HG02870 (cell line): ENCODE data around the gene BMP15.

ENCODE experiments used
- ATAC-seq: cut with Tn5 transposase; IDR thresholded peaks from one replicate; pipeline ENCODE4 v1.9.1; 2021; ENCODE audit warnings: mild to moderate bottlenecking, moderate library complexity; ENCODE audit not compliant: unreplicated experiment

BMP15 gene

DNA sequence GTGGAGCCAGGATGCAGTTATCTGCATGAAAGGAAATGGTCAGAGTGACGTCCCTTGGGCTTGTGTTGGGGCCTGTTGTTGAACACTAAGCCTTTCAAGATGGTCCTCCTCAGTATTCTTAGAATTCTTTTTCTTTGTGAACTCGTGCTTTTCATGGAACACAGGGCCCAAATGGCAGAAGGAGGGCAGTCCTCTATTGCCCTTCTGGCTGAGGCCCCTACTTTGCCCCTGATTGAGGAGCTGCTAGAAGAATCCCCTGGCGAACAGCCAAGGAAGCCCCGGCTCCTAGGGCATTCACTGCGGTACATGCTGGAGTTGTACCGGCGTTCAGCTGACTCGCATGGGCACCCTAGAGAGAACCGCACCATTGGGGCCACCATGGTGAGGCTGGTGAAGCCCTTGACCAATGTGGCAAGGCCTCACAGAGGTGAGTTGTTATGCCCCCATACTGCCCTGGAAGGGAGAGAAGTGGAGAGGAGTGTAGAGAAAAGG, at the start of gene BMP15:
Gene BMP15, plus strand, starts transcription at position 51 of the 492 bp plus-strand sequence. Its CDS starts 49 bp downstream, at position 100.
- ATAC-seq = no peak

- no peak for ATAC-seq
Measured at GRCh38 chrX:50863471-50863870, 47.1 kb upstream of the BMP15 start.

DNA sequence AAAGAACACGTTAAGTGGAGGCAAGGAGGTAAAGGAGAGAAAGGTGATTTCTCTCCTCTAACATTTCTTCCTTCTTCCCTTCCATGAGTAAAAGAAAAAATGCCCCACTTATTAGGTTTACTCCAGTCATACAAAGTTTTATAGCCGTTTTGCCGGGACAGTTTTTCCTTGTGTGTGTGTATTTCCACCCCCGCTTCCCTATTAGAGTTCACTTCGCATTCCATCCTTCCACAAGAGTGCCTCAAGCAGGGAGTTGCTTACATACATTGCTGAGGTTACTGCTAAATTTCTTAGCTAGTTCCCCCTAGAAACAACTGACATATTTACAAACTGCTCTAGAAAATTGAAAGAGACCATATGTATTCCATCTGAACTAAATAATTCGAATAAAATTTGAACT, 45.2 kb upstream of the BMP15 start:
- no peak for ATAC-seq

DNA sequence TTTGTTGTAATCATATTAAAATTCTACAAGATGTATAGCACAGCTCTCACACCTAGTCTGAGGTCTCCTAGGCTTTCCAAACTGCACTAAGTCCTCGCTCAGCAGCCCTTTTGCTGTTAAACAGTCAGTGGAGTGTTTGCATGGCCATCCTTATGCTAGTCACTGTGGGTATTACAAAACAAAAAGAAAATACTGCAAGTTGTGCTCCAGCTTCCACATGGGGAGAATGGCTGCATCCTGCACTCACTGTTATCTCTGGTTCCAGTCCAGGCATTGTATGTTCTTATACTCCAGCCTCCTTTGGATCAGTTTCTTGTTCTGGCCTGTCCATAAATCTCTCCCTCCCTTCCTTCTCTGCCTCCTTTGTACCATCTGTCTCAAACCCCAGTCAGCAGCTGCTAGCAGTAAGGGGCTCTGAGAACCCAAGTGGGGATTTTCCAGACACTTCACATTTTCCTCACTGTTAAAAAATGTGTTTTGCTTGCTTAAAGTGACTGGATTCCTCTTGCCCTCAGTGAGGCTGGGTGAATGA, 38.5 kb upstream of the BMP15 start:
- no peak for ATAC-seq

DNA sequence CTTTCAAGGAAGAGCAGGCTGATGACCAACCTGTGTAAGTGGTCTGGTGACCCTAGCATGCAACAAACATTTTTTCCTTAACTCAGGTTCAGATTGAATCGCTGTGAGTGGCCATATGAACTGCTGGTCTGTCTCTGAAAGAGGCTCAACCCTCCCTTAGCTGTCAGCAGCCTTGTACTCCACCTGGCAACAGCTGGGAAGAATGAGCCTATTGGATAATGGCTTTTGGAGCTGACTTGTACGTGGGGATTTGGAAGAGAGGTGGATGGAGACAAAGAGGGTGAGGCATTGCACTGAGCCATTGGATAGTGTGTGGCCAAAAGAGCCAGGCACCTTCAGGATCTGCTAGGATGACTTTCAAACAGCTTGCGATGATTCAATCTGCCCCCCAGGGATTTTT, 35.7 kb upstream of the BMP15 start:
- no peak for ATAC-seq

DNA sequence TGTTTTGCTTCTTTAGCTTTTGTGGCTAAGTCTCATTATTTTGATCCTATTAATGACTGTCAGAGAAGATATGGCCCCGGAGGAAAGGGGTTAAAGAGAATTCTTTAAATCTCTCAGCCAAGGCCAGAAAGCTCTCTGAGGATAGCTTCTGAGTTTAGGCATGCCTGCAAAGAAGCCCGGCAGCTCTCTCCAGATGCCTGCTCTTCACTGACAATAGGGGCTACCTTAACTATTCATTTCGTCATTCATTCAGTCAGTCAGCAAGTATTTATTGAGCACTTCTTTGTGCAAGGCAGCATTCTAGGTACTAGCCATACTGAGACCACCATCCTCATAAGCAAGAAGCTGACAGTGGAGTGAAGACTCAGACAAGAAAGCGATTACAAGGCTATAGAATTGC, 34.0 kb upstream of the BMP15 start:
- ATAC-seq = no peak

GRCh38 chrX:50877310-50877709, 33.2 kb upstream of the BMP15 start:
- ATAC-seq = no peak

DNA sequence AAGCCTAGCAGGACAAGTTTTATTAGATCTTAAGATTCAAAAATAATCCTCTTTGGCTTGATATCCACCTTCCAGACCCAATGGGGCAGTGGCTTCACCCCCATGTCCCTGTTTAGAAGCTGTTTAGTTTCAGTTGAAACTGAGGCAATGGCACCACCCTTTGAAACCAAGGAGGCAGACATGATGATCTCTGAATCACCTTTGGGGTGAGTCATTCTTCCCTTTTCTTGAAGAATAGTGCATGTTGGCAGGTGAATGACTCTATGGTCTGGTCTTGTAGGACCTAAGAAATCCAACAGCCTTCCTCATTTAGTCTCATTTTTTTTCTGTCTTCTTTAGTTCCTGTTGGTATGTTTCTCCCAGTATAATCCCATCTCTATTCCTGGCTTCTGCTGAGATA, 29.5 kb upstream of the BMP15 start:
- no peak for ATAC-seq

GRCh38 chrX:50888884-50889283, 21.7 kb upstream of the BMP15 start:
- no peak for ATAC-seq

DNA sequence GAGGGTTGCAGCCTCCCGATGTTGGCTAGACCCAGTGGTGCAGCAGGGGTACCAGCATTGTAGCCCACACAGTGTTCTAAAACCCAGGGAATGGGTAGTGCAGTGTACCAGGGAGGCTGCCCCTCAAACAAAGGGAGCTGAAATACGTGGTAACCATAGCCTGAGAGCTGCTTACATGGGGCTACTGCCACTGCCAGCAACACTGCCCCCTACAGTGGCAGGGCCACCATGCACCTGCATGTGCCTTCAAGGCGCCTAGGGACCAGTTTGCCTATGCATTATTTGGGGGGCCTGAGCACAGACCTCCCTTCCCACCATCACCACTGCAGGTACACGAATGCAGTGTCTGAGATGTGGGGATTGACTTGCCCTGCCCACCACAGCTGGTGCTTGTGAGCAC, 21.0 kb upstream of the BMP15 start:
- ATAC-seq = no peak

DNA sequence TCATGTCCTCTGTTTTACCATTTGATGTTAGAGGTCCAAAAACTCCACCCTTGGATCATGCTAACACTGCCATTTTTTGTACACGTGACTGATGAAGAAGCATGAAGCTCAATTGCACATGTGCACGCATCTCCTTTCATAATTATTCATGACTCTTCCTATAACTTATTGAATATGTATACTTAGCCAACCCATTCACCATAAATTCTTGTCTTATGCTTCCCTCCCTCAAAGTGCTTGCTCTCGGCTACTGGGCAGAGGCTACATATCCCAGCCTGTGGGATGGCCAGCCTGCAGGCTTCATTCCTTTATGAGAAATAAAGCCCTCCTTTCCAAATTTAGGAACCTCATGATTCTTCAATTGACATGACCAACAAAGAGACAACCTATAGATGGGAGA, 17.5 kb upstream of the BMP15 start:
- no peak for ATAC-seq

DNA sequence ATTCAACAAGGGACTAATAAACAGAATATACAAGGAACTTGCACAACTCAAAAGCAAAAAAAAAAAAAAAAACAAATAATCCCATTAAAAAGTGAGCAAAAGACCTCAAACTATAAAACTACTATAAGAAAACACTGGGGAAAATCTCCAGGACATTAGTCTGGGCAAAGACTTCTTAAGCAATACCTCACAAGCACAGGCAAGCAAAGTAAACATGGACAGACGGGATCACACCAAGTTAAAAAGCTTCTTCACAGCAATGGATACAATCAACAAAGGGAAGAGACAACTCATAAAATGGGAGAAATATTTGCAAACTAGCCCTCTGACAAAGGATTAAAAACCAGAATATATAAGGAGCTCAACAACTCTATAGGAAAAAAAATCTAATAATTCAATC, 17.1 kb upstream of the BMP15 start:
- no peak for ATAC-seq

- no peak for ATAC-seq
Measured at GRCh38 chrX:50905334-50905733, 5.2 kb upstream of the BMP15 start.

GRCh38 chrX:50913520-50913919, 3.0 kb downstream of the BMP15 start:
- no peak for ATAC-seq

- ATAC-seq = no peak
Measured at GRCh38 chrX:50920132-50920531, 9.6 kb downstream of the BMP15 start.

DNA sequence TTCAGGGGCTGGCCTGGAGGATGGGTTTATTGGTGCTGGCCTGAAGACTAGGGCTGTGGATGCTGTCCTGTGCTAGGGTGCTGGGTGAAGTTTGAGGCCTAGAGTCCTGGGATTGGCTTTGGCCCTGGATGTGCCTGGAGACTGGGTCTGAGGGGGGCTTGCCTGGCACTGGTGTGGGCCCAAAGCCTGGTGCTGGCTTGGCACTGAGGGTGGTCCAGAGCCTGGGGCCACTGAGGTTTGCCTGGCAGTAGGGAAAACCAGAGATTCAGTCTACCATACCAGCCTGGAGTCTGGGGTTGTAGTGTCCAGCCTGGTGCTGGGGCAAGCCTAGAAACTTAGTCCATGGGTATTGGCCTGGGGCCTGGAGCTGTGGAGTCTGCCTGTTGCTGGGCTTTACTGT, 16.6 kb downstream of the BMP15 start:
- no peak for ATAC-seq

DNA sequence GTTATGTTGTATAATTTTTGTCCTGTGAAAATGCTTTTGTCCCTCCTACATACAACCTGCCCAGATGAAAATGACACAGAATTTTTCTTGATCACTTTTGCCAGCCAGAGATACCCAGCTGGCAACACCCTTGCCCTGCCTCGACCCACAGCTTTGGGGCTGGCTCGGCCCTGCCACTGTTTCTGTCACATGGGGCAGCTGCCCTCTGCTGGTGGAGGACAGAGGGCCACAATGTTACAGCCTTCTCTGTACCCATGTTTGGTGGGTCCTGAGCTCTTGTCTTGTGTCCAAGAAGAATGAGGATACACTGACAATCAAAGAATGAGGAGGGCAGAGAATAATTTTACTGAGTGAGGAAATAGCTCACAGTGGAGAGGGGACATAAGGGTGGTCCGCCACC, 31.1 kb downstream of the BMP15 start:
- ATAC-seq = no peak

DNA sequence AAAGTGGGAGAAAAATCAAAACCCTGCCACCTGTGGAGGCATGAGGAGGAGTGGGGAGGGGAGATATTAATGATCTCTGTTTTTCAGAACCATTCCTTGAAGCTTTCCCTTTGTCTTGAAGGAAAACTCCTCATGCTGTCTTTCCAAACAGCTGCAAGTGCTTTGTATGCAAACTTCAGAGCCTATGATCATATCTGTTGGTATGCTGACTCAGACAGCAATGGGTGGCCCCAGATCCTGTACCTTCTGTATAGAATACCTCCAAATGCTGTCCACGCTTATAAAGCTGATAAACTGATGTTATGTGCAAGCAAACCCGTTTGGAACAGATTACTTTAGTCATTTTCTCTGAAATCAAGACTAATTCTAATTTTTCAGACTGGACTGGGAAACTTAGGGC, 31.9 kb downstream of the BMP15 start:
- ATAC-seq = no peak

DNA sequence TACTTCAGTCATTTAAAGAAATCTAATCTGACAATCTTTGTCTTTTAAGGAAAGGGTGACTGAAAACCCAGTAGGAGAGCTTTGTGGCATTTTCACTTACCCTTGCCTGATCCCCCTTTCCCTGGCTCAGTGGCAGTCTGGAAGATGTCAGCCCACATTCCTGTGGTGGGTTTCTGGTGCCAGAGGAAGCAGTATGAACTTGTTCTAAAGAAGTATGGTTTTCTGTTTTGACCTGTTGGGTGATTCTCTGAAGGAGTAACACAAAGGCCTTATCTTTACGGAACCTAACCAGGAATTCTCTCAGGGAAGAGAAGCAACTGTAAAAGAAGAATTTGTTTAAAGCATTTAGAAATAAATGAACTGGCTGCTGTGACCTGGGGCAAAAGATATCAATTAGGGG, 41.9 kb downstream of the BMP15 start:
- ATAC-seq = no peak

- ATAC-seq = no peak
Measured at GRCh38 chrX:50953832-50954231, 43.3 kb downstream of the BMP15 start.

DNA sequence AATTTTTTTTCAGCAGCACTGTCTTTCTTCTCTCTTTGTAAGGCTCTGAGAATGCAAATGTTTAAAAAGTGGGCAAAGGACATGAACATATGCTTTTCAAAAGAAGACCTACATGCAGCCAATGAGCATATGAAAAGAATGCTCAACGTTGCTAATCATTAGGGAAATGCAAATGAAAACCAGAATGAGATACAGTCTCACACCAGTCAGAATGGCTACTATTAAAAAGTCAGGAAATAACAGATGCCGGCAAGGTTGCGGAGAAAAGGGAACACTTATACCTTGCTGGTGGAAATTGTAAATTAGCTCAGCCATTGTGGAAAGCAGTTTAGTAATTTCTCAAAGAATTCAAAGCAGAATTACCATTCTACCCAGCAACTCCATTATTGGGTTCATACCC, 51.6 kb downstream of the BMP15 start:
- no peak for ATAC-seq

DNA sequence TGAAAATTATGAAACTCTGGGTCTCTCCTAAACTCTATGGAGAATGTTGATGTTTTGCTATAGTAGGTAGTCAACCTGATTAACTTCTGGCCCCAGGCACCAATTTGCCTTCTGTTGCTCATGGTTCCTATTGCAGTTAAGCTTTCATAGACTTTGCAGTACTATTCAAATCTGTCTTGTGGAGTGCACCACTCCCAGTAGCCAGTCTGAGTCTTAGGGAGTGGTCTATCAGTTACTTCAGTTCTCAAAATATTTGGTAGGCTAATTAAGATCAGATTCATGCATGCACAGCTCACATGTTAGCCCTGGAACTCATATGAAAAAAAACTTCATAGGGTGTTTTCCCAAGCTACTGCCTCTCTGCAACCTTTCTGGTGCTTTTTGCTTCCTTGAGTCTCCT, 53.3 kb downstream of the BMP15 start:
- ATAC-seq = no peak
